ENCODE data around the gene DNAH1.

GRCh38 chr3:52317208-52318000 lies 1.3 kb downstream of the DNAH1 start:
- TF ChIP-seq SMC3 (IDR thresholded peaks at IDR 0.05; ENCODE audit: low read depth, low read length) (no peak), MXI1 (IDR thresholded peaks at IDR 0.05; ENCODE audit: borderline replicate concordance, low read depth, low read length) (peak; percentile 12; the same call in 1 of the 2 replicates), CTCF (conservative IDR thresholded peaks at IDR 0.05; ENCODE audit: low read depth, low read length) (no peak), RCOR1 (IDR thresholded peaks at IDR 0.05; ENCODE audit: insufficient replicate concordance, low read length) (no peak), BHLHE40 (IDR thresholded peaks at IDR 0.05; ENCODE audit: low read depth, low read length) (no peak), CEBPB (IDR thresholded peaks at IDR 0.05; ENCODE audit: low read depth, low read length) (no peak), FOS (IDR thresholded peaks at IDR 0.05; ENCODE audit: low read depth, low read length) (no peak), MAZ (IDR thresholded peaks at IDR 0.05; ENCODE audit: borderline replicate concordance, low read depth, low read length) (no peak), RAD21 (IDR thresholded peaks at IDR 0.05; ENCODE audit: low read length) (no peak), POLR2A (IDR thresholded peaks at IDR 0.05; ENCODE audit: low read depth, low read length) (no peak), NFE2L2 (IDR thresholded peaks at IDR 0.05; ENCODE audit: low read depth, low read length) (no peak), MAFK (IDR thresholded peaks at IDR 0.05; ENCODE audit: low read depth, low read length) (no peak), ELK1 (IDR thresholded peaks at IDR 0.05; ENCODE audit: borderline replicate concordance, low read depth, low read length) (no peak)
